Measurements from ENCODE around the gene PIP5KL1. TPM values are rescaled to one million over a fixed set of nuclear protein-coding genes. Genes with fewer than 3 reads are reported as not detected.

PIP5KL1 gene
- total RNA-seq, 4 donors from 2014 or later, result 0.44 to 2.3 (median 1.0) TPM; not detected in 1

GRCh38 chr9:127950513-127951289, 20.1 kb upstream of the PIP5KL1 start:
- TF ChIP-seq, protein P1, sequence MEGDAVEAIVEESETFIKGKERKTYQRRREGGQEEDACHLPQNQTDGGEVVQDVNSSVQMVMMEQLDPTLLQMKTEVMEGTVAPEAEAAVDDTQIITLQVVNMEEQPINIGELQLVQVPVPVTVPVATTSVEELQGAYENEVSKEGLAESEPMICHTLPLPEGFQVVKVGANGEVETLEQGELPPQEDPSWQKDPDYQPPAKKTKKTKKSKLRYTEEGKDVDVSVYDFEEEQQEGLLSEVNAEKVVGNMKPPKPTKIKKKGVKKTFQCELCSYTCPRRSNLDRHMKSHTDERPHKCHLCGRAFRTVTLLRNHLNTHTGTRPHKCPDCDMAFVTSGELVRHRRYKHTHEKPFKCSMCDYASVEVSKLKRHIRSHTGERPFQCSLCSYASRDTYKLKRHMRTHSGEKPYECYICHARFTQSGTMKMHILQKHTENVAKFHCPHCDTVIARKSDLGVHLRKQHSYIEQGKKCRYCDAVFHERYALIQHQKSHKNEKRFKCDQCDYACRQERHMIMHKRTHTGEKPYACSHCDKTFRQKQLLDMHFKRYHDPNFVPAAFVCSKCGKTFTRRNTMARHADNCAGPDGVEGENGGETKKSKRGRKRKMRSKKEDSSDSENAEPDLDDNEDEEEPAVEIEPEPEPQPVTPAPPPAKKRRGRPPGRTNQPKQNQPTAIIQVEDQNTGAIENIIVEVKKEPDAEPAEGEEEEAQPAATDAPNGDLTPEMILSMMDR (IDR thresholded peaks at IDR 0.05; ENCODE audit: low read depth), result no peak

- TF ChIP-seq, protein P1 (IDR thresholded peaks at IDR 0.05; ENCODE audit: low read depth), result no peak
These were observed 19.4 kb upstream of the PIP5KL1 start for GRCh38 chr9:127949827-127950512.

GRCh38 chr9:127947841-127948710, 17.5 kb upstream of the PIP5KL1 start:
- TF ChIP-seq, protein P1 (IDR thresholded peaks at IDR 0.05; ENCODE audit: low read depth), result no peak

DNA sequence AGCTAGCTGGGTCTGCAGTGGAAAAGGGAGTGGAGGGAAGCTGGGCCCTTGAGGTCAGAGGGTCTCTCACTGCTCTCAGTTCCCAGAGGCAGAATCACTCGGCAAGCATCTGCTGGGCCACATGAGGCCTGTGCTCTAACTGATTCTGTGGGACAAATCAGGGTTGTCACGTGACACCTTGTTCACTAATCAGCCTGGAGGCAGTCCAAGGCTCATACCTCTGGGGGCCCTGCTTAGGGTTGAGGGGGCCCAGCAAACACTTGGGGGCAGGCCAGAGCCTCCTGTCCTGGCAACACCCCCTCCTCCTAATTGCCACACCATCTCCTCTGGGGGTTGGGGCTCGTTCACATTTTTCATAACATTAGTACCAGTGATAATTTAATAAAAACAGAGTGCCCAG, 16.2 kb upstream of the PIP5KL1 start:
- TF ChIP-seq, protein P1 (IDR thresholded peaks at IDR 0.05; ENCODE audit: low read depth), result no peak

DNA sequence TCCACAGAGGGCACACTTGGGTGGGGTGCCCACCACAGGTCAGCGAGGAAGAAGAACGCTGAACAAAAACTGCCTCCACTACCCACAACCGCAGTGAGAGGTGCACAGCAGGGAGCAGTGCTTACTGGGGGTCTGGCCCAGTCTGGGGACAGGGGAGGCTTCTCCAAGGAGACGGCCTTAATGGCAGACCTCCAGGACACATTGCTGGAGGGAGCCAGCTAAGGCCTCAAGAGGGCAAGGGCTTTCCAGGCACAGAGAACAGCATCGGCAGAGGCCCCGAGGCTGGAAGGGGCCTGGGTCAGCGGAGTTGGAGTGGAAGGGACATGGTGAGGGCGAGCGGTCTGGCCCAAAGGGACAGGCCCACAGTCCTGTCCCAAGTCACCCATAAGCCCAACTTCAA, 15.4 kb upstream of the PIP5KL1 start:
- TF ChIP-seq, protein P1 (IDR thresholded peaks at IDR 0.05; ENCODE audit: low read depth), result no peak

GRCh38 chr9:127945338-127945737, 14.8 kb upstream of the PIP5KL1 start:
- TF ChIP-seq, protein P1 (IDR thresholded peaks at IDR 0.05; ENCODE audit: low read depth), result no peak

Measured in subcutaneous adipose tissue (tissue), 4 donors.